ENCODE results near the gene FKBP8. TPM values are rescaled to one million over a fixed set of nuclear protein-coding genes. Genes with fewer than 3 reads are reported as not detected.

Gene FKBP8
- total RNA-seq, 1 donor = 209 TPM

GRCh38 chr19:18558604-18559003 lies 15.2 kb upstream of the FKBP8 start:
- no peak for TF ChIP-seq CTCF (IDR thresholded peaks at IDR 0.05; ENCODE audit: insufficient read depth, low read depth, low read length)
- peak; percentile 15 for DNase-seq (ENCODE audit: low read depth)
- peak overlapping the region; percentile 90 for H3K4me3 ChIP-seq (ENCODE audit: low read depth, low read length)

- no peak for TF ChIP-seq CTCF (IDR thresholded peaks at IDR 0.05; ENCODE audit: insufficient read depth, low read depth, low read length)
- DNase-seq (ENCODE audit: low read depth) = no peak
- H3K4me3 ChIP-seq (ENCODE audit: low read depth, low read length) = peak overlapping the region; percentile 90
Observed at GRCh38 chr19:18558202-18558555, 14.8 kb upstream of the FKBP8 start.

- DNase-seq (ENCODE audit: low read depth) = peak; percentile 100
- no peak for TF ChIP-seq CTCF (IDR thresholded peaks at IDR 0.05; ENCODE audit: insufficient read depth, low read depth, low read length)
- peak within 1 kb of the TSS; percentile 90 for H3K4me3 ChIP-seq (ENCODE audit: low read depth, low read length)
Observed at GRCh38 chr19:18557411-18558201, 14.2 kb upstream of the FKBP8 start, which contains the start of gene KXD1. Gene KXD1, plus strand, starts transcription at chr19:18557870. Its CDS starts 4,187 bp downstream, at chr19:18562057.

GRCh38 chr19:18551631-18552030 lies 8.3 kb upstream of the FKBP8 start:
- DNase-seq (ENCODE audit: low read depth) = peak; percentile 87
- no peak overlapping the region for H3K4me3 ChIP-seq (ENCODE audit: low read depth, low read length)
- TF ChIP-seq CTCF (IDR thresholded peaks at IDR 0.05; ENCODE audit: insufficient read depth, low read depth, low read length) = no peak

GRCh38 chr19:18543814-18544475 lies 572 bp upstream of the FKBP8 start:
- TF ChIP-seq CTCF (IDR thresholded peaks at IDR 0.05; ENCODE audit: insufficient read depth, low read depth, low read length) = no peak
- peak; percentile 76 for DNase-seq (ENCODE audit: low read depth)
- peak overlapping the region; percentile 57 for H3K4me3 ChIP-seq (ENCODE audit: low read depth, low read length)

GRCh38 chr19:18541992-18542940 lies 1.1 kb downstream of the FKBP8 start:
- no peak for TF ChIP-seq CTCF (IDR thresholded peaks at IDR 0.05; ENCODE audit: insufficient read depth, low read depth, low read length)
- DNase-seq (ENCODE audit: low read depth) = no peak
- peak overlapping the region; percentile 80 for H3K4me3 ChIP-seq (ENCODE audit: low read depth, low read length)

Data from fibroblast of villous mesenchyme (primary cell).